HG03064 (cell line): ENCODE results near the gene DDX27.
A peak's percentile ranks its signal among the peaks of the same experiment; 100 is the strongest.

ENCODE experiments used
- ATAC-seq: cut with Tn5 transposase; IDR thresholded peaks from one replicate; pipeline ENCODE4 v1.9.1; 2021; ENCODE audit warnings: low read depth; ENCODE audit not compliant: unreplicated experiment

Gene DDX27

GRCh38 chr20:49276161-49276960 lies 57.1 kb downstream of the DDX27 start:
- no peak for ATAC-seq

- ATAC-seq = no peak
These were observed 58.0 kb downstream of the DDX27 start for GRCh38 chr20:49276961-49277785.

- no peak for ATAC-seq
These were observed 58.5 kb downstream of the DDX27 start for GRCh38 chr20:49277786-49278035.

GRCh38 chr20:49278036-49278817 lies 59.0 kb downstream of the DDX27 start, which contains the start of gene ZNFX1:
TSS of gene ZNFX1 (minus strand) at chr20:49278057. CDS start at chr20:49275839, 2,218 bp downstream.
- ATAC-seq = peak; percentile 81

- no peak for ATAC-seq
These were observed 59.8 kb downstream of the DDX27 start for GRCh38 chr20:49278818-49279676.

- ATAC-seq = no peak
These were observed 60.7 kb downstream of the DDX27 start for GRCh38 chr20:49279677-49280462.

- no peak for ATAC-seq
These were observed 61.3 kb downstream of the DDX27 start for GRCh38 chr20:49280463-49281058.

GRCh38 chr20:49281059-49281912 lies 62.1 kb downstream of the DDX27 start:
- no peak for ATAC-seq

GRCh38 chr20:49281913-49282467 lies 62.8 kb downstream of the DDX27 start:
- no peak for ATAC-seq

GRCh38 chr20:49282584-49283171 lies 63.5 kb downstream of the DDX27 start:
- ATAC-seq = no peak

- no peak for ATAC-seq
These were observed 64.0 kb downstream of the DDX27 start for GRCh38 chr20:49283176-49283702.

- no peak for ATAC-seq
These were observed 64.7 kb downstream of the DDX27 start for GRCh38 chr20:49283703-49284625.

- no peak for ATAC-seq
These were observed 65.6 kb downstream of the DDX27 start for GRCh38 chr20:49284818-49285217.

GRCh38 chr20:49285233-49285668 lies 66.0 kb downstream of the DDX27 start:
- ATAC-seq = no peak

GRCh38 chr20:49285813-49286494 lies 66.7 kb downstream of the DDX27 start:
- ATAC-seq = no peak
